ENCODE measurements around the gene PLCL2. TPM values are rescaled to one million over a fixed set of nuclear protein-coding genes. Genes with fewer than 3 reads are reported as not detected.

PLCL2 gene
- total RNA-seq, 1 donor from 2014 or later = 26.4 TPM

DNA sequence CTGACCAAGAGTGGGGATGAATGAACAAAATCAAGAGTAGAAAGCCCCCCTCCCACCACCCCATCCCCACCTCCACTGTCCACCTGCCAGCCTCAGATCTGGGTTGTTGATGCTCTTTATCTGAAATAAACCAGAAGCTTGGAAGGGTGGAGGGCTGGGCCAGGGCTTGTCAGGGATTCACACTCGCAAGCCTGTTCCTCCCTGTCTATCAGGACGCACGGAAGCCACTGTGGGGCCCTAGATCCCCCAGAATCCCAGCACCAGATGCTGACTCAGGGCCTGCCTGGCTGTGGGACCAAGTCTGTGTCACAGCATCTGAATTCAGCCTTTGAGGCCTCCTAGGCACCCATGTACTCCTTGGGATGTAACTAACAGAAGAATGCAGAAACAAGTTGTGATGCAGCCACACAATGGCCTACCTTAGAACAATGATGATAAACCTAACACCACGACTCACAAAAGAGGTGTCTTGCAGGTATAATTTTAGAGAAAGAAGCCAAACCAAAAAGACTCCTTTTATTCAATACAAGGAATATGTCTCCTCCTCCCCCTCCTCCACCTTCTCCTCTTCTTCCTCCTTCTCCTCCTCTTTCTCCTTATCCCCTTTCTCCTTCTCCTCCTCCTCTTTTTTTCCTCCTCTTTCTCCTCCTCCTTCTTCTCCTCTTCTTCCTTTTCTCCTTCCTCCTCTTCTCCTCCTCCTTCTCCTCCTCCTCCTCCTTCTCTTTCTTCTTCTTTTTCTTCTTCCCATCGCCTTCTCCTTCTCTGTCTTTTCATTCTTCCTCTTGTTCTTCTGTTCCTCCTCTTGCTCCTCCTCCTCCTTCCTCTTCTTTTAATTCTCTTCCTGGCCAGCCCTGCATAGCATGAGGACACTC is 234.7 kb downstream of the PLCL2 start:
- H3K36me3 Mint-ChIP-seq = no peaks in the 10 kb centered on the region
- DNase-seq (ENCODE audit: low spot score) = no peak
- H3K4me2 ChIP-seq = no peak overlapping the region
- no peaks in the 10 kb centered on the region for H3K9me3 ChIP-seq (ENCODE audit: low read depth)
- H3K27me3 ChIP-seq = no peaks in the 10 kb centered on the region
- peaks cover 5% of the 10 kb centered on the region for H3K27me3 Mint-ChIP-seq (ENCODE audit: insufficient read depth, low read depth)
- H4K20me1 ChIP-seq (ENCODE audit: low read depth) = no peaks in the 10 kb centered on the region
- H3F3A ChIP-seq (ENCODE audit: low read depth) = no peaks in the 10 kb centered on the region
- no peak overlapping the region for H3K4me3 ChIP-seq
- TF ChIP-seq, protein P1, sequence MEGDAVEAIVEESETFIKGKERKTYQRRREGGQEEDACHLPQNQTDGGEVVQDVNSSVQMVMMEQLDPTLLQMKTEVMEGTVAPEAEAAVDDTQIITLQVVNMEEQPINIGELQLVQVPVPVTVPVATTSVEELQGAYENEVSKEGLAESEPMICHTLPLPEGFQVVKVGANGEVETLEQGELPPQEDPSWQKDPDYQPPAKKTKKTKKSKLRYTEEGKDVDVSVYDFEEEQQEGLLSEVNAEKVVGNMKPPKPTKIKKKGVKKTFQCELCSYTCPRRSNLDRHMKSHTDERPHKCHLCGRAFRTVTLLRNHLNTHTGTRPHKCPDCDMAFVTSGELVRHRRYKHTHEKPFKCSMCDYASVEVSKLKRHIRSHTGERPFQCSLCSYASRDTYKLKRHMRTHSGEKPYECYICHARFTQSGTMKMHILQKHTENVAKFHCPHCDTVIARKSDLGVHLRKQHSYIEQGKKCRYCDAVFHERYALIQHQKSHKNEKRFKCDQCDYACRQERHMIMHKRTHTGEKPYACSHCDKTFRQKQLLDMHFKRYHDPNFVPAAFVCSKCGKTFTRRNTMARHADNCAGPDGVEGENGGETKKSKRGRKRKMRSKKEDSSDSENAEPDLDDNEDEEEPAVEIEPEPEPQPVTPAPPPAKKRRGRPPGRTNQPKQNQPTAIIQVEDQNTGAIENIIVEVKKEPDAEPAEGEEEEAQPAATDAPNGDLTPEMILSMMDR (IDR thresholded peaks at IDR 0.05) = no peak
- TF ChIP-seq EZH2phosphoT487 (IDR thresholded peaks at IDR 0.05) (no peak), EZH2 (IDR thresholded peaks at IDR 0.05) (no peak)
- H3K4me3 Mint-ChIP-seq = no peak overlapping the region
- H3K9ac ChIP-seq = no peak overlapping the region
- H3K36me3 ChIP-seq = no peaks in the 10 kb centered on the region
- H3K27ac ChIP-seq = no peak overlapping the region
- H3K9me3 Mint-ChIP-seq = peaks cover 5% of the 10 kb centered on the region
- H3K79me2 ChIP-seq (ENCODE audit: low read depth) = no peaks in the 10 kb centered on the region
- H2AFZ ChIP-seq (replicated peaks) = no peak overlapping the region
- no peaks in the 10 kb centered on the region for H3K4me1 Mint-ChIP-seq
- H3K27ac Mint-ChIP-seq = no peak overlapping the region
- peaks cover 5% of the 10 kb centered on the region for H3K4me1 ChIP-seq

DNA sequence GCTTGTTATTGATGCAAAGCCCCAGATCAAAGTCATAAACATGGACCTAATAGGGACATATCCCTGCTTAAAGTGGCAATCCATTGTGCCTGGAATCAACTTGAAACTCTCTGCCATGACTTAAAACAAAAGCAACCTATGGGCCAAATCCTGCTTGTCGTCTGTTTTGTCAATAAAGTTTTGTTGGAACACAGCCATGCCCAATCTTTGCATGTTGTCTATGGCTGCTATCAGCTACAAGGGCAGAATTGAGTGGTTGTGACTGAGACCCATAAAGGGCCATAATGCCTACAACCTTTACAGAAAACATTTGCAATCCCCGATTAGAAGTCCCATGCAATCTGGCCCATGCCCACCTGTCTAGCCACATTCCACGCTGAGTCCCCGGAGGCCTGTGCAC is 235.4 kb downstream of the PLCL2 start:
- Histone ChIP-seq H3K27ac (no peak overlapping the region), H3K27me3 (no peaks in the 10 kb centered on the region), H3K4me2 (no peak overlapping the region), H3F3A (ENCODE audit: low read depth) (no peaks in the 10 kb centered on the region), H3K4me1 (peaks cover 5% of the 10 kb centered on the region), H2AFZ (replicated peaks) (no peak overlapping the region), H3K36me3 (no peaks in the 10 kb centered on the region), H3K4me3 (no peak overlapping the region), H3K9me3 (ENCODE audit: low read depth) (no peaks in the 10 kb centered on the region), H3K9ac (no peak overlapping the region), H4K20me1 (ENCODE audit: low read depth) (no peaks in the 10 kb centered on the region), H3K79me2 (ENCODE audit: low read depth) (no peaks in the 10 kb centered on the region)
- Mint-ChIP-seq H3K27ac (no peak overlapping the region), H3K4me3 (no peak overlapping the region), H3K27me3 (ENCODE audit: insufficient read depth, low read depth) (peaks cover 5% of the 10 kb centered on the region), H3K4me1 (no peaks in the 10 kb centered on the region), H3K9me3 (peaks cover 5% of the 10 kb centered on the region), H3K36me3 (no peaks in the 10 kb centered on the region)
- TF ChIP-seq, protein P1 (IDR thresholded peaks at IDR 0.05) = no peak
- TF ChIP-seq EZH2phosphoT487 (IDR thresholded peaks at IDR 0.05) = no peak
- TF ChIP-seq EZH2 (IDR thresholded peaks at IDR 0.05) = no peak
- no peak for DNase-seq (ENCODE audit: low spot score)

DNA sequence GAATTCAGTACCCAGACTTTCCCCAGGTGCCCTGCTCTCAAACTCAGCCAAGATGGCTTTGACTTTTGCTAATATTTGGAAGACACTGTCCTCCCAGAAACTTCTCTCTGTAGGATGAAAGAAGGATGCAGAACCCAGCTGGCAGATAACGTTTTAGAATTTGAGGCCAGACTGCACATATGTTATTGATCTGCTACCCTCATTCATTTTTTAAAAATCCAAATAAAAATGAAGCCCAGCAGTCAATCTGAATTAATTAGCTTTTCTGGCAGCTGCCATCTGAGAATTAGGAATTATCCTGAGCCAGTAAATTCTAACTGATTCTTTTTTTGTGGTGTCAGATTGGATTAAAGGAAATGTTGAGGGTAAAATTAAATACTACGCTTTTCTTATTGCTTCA is 236.6 kb downstream of the PLCL2 start:
- peaks cover 5% of the 10 kb centered on the region for H3K27me3 Mint-ChIP-seq (ENCODE audit: insufficient read depth, low read depth)
- no peak overlapping the region for H3K27ac Mint-ChIP-seq
- peaks cover 5% of the 10 kb centered on the region for H3K9me3 Mint-ChIP-seq
- Histone ChIP-seq H3K27ac (no peak overlapping the region), H4K20me1 (ENCODE audit: low read depth) (no peaks in the 10 kb centered on the region), H2AFZ (replicated peaks) (no peak overlapping the region), H3K9ac (no peak overlapping the region), H3K36me3 (no peaks in the 10 kb centered on the region), H3K4me2 (no peak overlapping the region), H3K79me2 (ENCODE audit: low read depth) (no peaks in the 10 kb centered on the region), H3K27me3 (no peaks in the 10 kb centered on the region), H3K9me3 (ENCODE audit: low read depth) (no peaks in the 10 kb centered on the region), H3K4me3 (no peak overlapping the region), H3F3A (ENCODE audit: low read depth) (no peaks in the 10 kb centered on the region), H3K4me1 (peaks cover 2% of the 10 kb centered on the region)
- H3K4me3 Mint-ChIP-seq = no peak overlapping the region
- no peaks in the 10 kb centered on the region for H3K36me3 Mint-ChIP-seq
- no peak for DNase-seq (ENCODE audit: low spot score)
- H3K4me1 Mint-ChIP-seq = no peaks in the 10 kb centered on the region
- TF ChIP-seq, protein P1 (IDR thresholded peaks at IDR 0.05) = no peak
